OCI-LY3 (cell line): ENCODE measurements around the gene ROBO3.

Experiments
- H2AFZ ChIP-seq: fragments of 200-600, 300-600 bp; shearing (Covaris generic); 2 replicates; pipeline ENCODE4 v1.6.0; 2014; ENCODE audit warnings: antibody characterized with exemption, low read depth, low read length
- H3K27ac ChIP-seq: fragments of 200-600, 300-600 bp; sonication (generic); 2 replicates; pipeline ENCODE4 v1.5.1; 2014; ENCODE audit warnings: mild to moderate bottlenecking, low read length, moderate library complexity, mixed read lengths
- H3K27me3 ChIP-seq: fragments of 200-600, 300-600 bp; sonication (generic); 2 replicates; pipeline ENCODE4 v1.6.1; 2014; ENCODE audit warnings: low read depth, low read length, mixed read lengths
- H3K36me3 ChIP-seq: fragments of 200-600, 300-600 bp; sonication (generic); replicated peaks from 2 replicates; pipeline ENCODE3; 2014; ENCODE audit warnings: low read depth, low read length, mixed read lengths
- H3K4me1 ChIP-seq: fragments of 300-600, 200-600 bp; sonication (generic); 2 replicates; pipeline ENCODE4 v1.6.1; 2014; ENCODE audit warnings: low read length, mixed read lengths
- H3K4me2 ChIP-seq: fragments of 200-600, 300-600 bp; sonication (generic); 2 replicates; pipeline ENCODE4 v1.6.1; 2014; ENCODE audit warnings: low read length, mixed read lengths
- H3K4me3 ChIP-seq: fragments of 300-600, 200-600 bp; sonication (generic); 2 replicates; pipeline ENCODE4 v1.5.1; 2014; ENCODE audit warnings: antibody characterized with exemption, mild to moderate bottlenecking, low read length, moderate library complexity
- H3K79me2 ChIP-seq: fragments of 300-600, 200-600 bp; shearing (Covaris generic); 2 replicates; pipeline ENCODE4 v1.6.1; 2014; ENCODE audit warnings: mild to moderate bottlenecking, low read length, mixed read lengths
- H3K9ac ChIP-seq: fragments of 300-600, 200-600 bp; shearing (Covaris generic); 2 replicates; pipeline ENCODE4 v1.6.0; 2014; ENCODE audit warnings: mild to moderate bottlenecking, low read length, moderate library complexity
- H3K9me3 ChIP-seq: fragments of 200-600, 300-600 bp; shearing (Covaris generic); 2 replicates; pipeline ENCODE4 v1.6.1; 2014; ENCODE audit warnings: low read length, mixed read lengths; ENCODE audit not compliant: insufficient read depth
- H4K20me1 ChIP-seq: fragments of 200-600, 300-600 bp; sonication (generic); 2 replicates; pipeline ENCODE4 v1.6.1; 2016; ENCODE audit warnings: low read length, mixed read lengths; ENCODE audit not compliant: insufficient read depth
- CTCF ChIP-seq: fragments of 200-600, 300-600 bp; sonication (generic); IDR thresholded peaks from 2 replicates; pipeline ENCODE4 v1.5.1; 2014; ENCODE audit warnings: antibody characterized with exemption, low read length, low read depth
- EZH2phosphoT487 ChIP-seq: fragments of 200-600 bp; shearing (Covaris generic); IDR thresholded peaks from 2 replicates; pipeline ENCODE4 v1.6.1; 2018; ENCODE audit warnings: antibody characterized with exemption, mixed run types, low read depth

ROBO3 gene

DNA sequence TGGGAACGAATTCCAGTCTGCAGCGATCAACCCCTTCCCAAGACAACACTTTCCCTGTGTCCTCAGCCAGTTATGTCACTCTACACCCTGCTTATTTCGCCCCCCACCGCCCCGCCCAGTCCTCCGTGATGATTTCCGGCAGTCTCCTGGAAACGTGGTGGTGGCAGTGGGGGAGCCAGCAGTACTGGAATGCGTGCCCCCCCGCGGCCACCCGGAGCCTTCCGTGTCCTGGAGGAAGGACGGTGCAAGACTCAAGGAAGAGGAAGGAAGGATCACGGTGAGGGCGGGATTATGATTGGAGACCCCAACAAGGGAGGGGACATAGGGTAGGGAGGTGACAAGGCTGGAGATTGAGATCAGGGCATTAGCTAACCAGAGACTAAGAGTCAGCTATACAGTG, 4.1 kb downstream of the ROBO3 start:
- Histone ChIP-seq H3K79me2 (no peaks in the 10 kb centered on the region), H3K9ac (no peak overlapping the region), H3K27me3 (peaks cover 6% of the 10 kb centered on the region; the same call in 1 of the 2 replicates), H3K27ac (no peak overlapping the region), H3K4me3 (no peak overlapping the region), H4K20me1 (no peaks in the 10 kb centered on the region), H3K36me3 (no peaks in the 10 kb centered on the region), H3K9me3 (no peaks in the 10 kb centered on the region), H2AFZ (no peak overlapping the region), H3K4me2 (no peak overlapping the region), H3K4me1 (no peaks in the 10 kb centered on the region)
- TF ChIP-seq CTCF = no peak
- no peak for TF ChIP-seq EZH2phosphoT487

DNA sequence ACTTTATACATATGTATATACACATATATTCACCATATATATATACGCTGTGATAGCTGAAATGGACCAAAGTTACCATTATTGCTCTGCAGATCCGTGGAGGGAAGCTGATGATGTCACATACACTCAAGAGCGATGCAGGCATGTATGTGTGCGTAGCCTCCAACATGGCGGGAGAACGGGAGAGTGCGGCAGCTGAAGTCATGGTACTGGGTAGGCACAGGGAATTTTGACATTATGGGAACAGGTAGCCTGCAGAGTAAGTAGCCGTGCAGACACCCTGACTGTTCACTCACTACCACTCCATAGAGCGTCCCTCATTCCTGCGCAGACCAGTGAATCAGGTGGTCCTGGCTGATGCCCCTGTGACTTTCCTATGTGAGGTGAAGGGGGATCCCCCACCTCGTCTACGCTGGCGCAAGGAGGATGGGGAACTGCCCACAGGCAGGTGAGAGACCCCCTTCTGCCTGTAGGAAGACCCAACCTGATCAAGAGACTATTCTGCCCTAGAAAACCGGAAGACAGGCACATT, 4.7 kb downstream of the ROBO3 start:
- Histone ChIP-seq H2AFZ (no peak overlapping the region), H3K4me3 (no peak overlapping the region), H3K4me1 (no peaks in the 10 kb centered on the region), H3K79me2 (no peaks in the 10 kb centered on the region), H3K9me3 (no peaks in the 10 kb centered on the region), H3K9ac (no peak overlapping the region), H3K27ac (no peak overlapping the region), H4K20me1 (no peaks in the 10 kb centered on the region), H3K27me3 (peaks cover 6% of the 10 kb centered on the region; the same call in 1 of the 2 replicates), H3K36me3 (no peaks in the 10 kb centered on the region), H3K4me2 (no peak overlapping the region)
- TF ChIP-seq CTCF = no peak
- TF ChIP-seq EZH2phosphoT487 = no peak

- Histone ChIP-seq H2AFZ (no peak overlapping the region), H3K27me3 (peaks cover 6% of the 10 kb centered on the region; the same call in 1 of the 2 replicates)
- no peak for TF ChIP-seq EZH2phosphoT487
- no peak for TF ChIP-seq CTCF
Observed at GRCh38 chr11:124870430-124870829, 5.2 kb downstream of the ROBO3 start.

GRCh38 chr11:124872280-124872679, 7.0 kb downstream of the ROBO3 start:
- Histone ChIP-seq H3K4me2 (no peak overlapping the region), H3K4me1 (peaks cover 4% of the 10 kb centered on the region; the same call in 1 of the 2 replicates), H4K20me1 (no peaks in the 10 kb centered on the region), H3K27me3 (peaks cover 8% of the 10 kb centered on the region; the same call in 1 of the 2 replicates), H3K9me3 (no peaks in the 10 kb centered on the region), H3K4me3 (no peak overlapping the region), H2AFZ (no peak overlapping the region), H3K36me3 (no peaks in the 10 kb centered on the region), H3K9ac (no peak overlapping the region), H3K27ac (no peak overlapping the region), H3K79me2 (no peaks in the 10 kb centered on the region)
- TF ChIP-seq EZH2phosphoT487 = no peak

More at GRCh38 chr11:124870430-124870829, 5.2 kb downstream of the ROBO3 start:
- no peaks in the 10 kb centered on the region for H4K20me1 ChIP-seq
- no peaks in the 10 kb centered on the region for H3K79me2 ChIP-seq
- no peak overlapping the region for H3K9ac ChIP-seq
- H3K4me1 ChIP-seq = no peaks in the 10 kb centered on the region
- H3K4me2 ChIP-seq = no peak overlapping the region
- H3K27ac ChIP-seq = no peak overlapping the region
- no peaks in the 10 kb centered on the region for H3K9me3 ChIP-seq
- H3K4me3 ChIP-seq = no peak overlapping the region
- H3K36me3 ChIP-seq = no peaks in the 10 kb centered on the region
